Activated CD8-positive, alpha-beta memory T cell treated with anti-CD3 and anti-CD28 coated beads, Interleukin-2, amount 50 U/mL, for 4 hours (primary cell): ENCODE results near the gene TMEM272.

Source experiments
- DNase-seq: peaks from one replicate; pipeline ENCODE4 v3.0.0-alpha.2; 2020

TMEM272 gene

GRCh38 chr13:51844862-51845573 lies at the start of gene TMEM272:
TMEM272 (minus strand) TSS chr13:51845177; CDS start chr13:51838530, 6,647 bp downstream.
- DNase-seq, result peak; percentile 60

- DNase-seq, result no peak
Measured at GRCh38 chr13:51894239-51894638, 49.3 kb upstream of the TMEM272 start.

GRCh38 chr13:51892657-51893056 lies 47.7 kb upstream of the TMEM272 start:
- no peak for DNase-seq

- no peak for DNase-seq
Measured at GRCh38 chr13:51887468-51887867, 42.5 kb upstream of the TMEM272 start.

- no peak for DNase-seq
Measured at GRCh38 chr13:51885651-51886050, 40.7 kb upstream of the TMEM272 start.

GRCh38 chr13:51883226-51883600 lies 38.2 kb upstream of the TMEM272 start:
- no peak for DNase-seq

- no peak for DNase-seq
Measured at GRCh38 chr13:51882570-51883225, 37.7 kb upstream of the TMEM272 start.

- no peak for DNase-seq
Measured at GRCh38 chr13:51881296-51881695, 36.3 kb upstream of the TMEM272 start.

- DNase-seq, result no peak
Measured at GRCh38 chr13:51879133-51879532, 34.2 kb upstream of the TMEM272 start.

GRCh38 chr13:51874651-51875050 lies 29.7 kb upstream of the TMEM272 start:
- DNase-seq, result no peak

- no peak for DNase-seq
Measured at GRCh38 chr13:51873837-51874236, 28.9 kb upstream of the TMEM272 start.

GRCh38 chr13:51873117-51873798 lies 28.3 kb upstream of the TMEM272 start:
- DNase-seq, result no peak

- DNase-seq, result no peak
Measured at GRCh38 chr13:51870616-51871015, 25.6 kb upstream of the TMEM272 start.

- no peak for DNase-seq
Measured at GRCh38 chr13:51869916-51870315, 24.9 kb upstream of the TMEM272 start.

- DNase-seq, result no peak
Measured at GRCh38 chr13:51867062-51867461, 22.1 kb upstream of the TMEM272 start.

GRCh38 chr13:51865838-51866237 lies 20.9 kb upstream of the TMEM272 start:
- no peak for DNase-seq

GRCh38 chr13:51862957-51863356 lies 18.0 kb upstream of the TMEM272 start:
- DNase-seq, result no peak

GRCh38 chr13:51861723-51862300 lies 16.8 kb upstream of the TMEM272 start, which contains the start of gene CCDC70:
CCDC70 (plus strand) TSS chr13:51861969; CDS start chr13:51865412, 3,443 bp downstream.
- DNase-seq, result no peak

- DNase-seq, result no peak
Measured at GRCh38 chr13:51858433-51859247, 13.7 kb upstream of the TMEM272 start.

GRCh38 chr13:51856998-51857397 lies 12.0 kb upstream of the TMEM272 start:
- no peak for DNase-seq

- DNase-seq, result no peak
Measured at GRCh38 chr13:51856027-51856736, 11.2 kb upstream of the TMEM272 start.
